Hepatocyte (in vitro differentiated cells): ENCODE data around the gene BCAS3. TPM values are rescaled to one million over a fixed set of nuclear protein-coding genes. Genes with fewer than 3 reads are reported as not detected.

Experiments
- DNase-seq: peaks from one replicate; pipeline ENCODE4 v3.0.0-alpha.2; 2016; ENCODE audit warnings: low spot score
- H2AFZ ChIP-seq: fragments of 200-600 bp; sonication (generic); 2 replicates; pipeline ENCODE4 v1.6.0; 2016; ENCODE audit warnings: antibody characterized with exemption, mild to moderate bottlenecking
- H3K27ac ChIP-seq: fragments of 200-600 bp; sonication (generic); 2 replicates; pipeline ENCODE4 v1.5.1; 2016; ENCODE audit warnings: mild to moderate bottlenecking
- H3K27me3 ChIP-seq: fragments of 200-600 bp; sonication (generic); 2 replicates; pipeline ENCODE4 v1.6.1; 2016
- H3K36me3 ChIP-seq: fragments of 200-600 bp; sonication (generic); replicated peaks from 2 replicates; pipeline ENCODE4 v1.5.1; 2016; ENCODE audit warnings: low read depth; ENCODE audit not compliant: insufficient read depth
- H3K4me1 ChIP-seq: fragments of 200-600 bp; sonication (generic); 2 replicates; pipeline ENCODE4 v1.5.1; 2016; ENCODE audit warnings: mild to moderate bottlenecking, moderate library complexity; ENCODE audit not compliant: insufficient read depth
- H3K4me2 ChIP-seq: fragments of 200-600 bp; sonication (generic); 2 replicates; pipeline ENCODE4 v1.6.0; 2016
- H3K4me3 ChIP-seq: fragments of 200-600 bp; sonication (generic); 2 replicates; pipeline ENCODE4 v1.5.1; 2016; ENCODE audit warnings: mild to moderate bottlenecking
- H3K79me2 ChIP-seq: fragments of 200-600 bp; sonication (generic); 2 replicates; pipeline ENCODE4 v1.6.0; 2017; ENCODE audit warnings: mild to moderate bottlenecking
- H3K9me2 ChIP-seq: fragments of 200-600 bp; sonication (generic); replicated peaks from 2 replicates; pipeline ENCODE4 v1.6.0; 2017; ENCODE audit warnings: mild to moderate bottlenecking; ENCODE audit not compliant: insufficient read depth
- H3K9me3 ChIP-seq: fragments of 200-600 bp; sonication (generic); 2 replicates; pipeline ENCODE4 v1.5.1; 2016; ENCODE audit warnings: low read depth, mild to moderate bottlenecking
- H4K20me1 ChIP-seq: fragments of 200-600 bp; sonication (generic); 2 replicates; pipeline ENCODE4 v1.6.0; 2016; ENCODE audit warnings: mild to moderate bottlenecking; ENCODE audit not compliant: insufficient read depth, poor library complexity, severe bottlenecking
- EZH2 ChIP-seq: fragments of 200-600 bp; sonication (generic); IDR thresholded peaks from 2 replicates; pipeline ENCODE4 v1.6.1; 2016; ENCODE audit warnings: antibody characterized with exemption, mild to moderate bottlenecking, borderline replicate concordance
- EZH2phosphoT487 ChIP-seq: fragments of 200-600 bp; sonication (generic); IDR thresholded peaks from one replicate; pipeline ENCODE4 v1.6.1; 2018; ENCODE audit warnings: antibody characterized with exemption, mild to moderate bottlenecking, low read depth, moderate library complexity; ENCODE audit not compliant: unreplicated experiment, severe bottlenecking
- WGBS: methylation state at CpG from one replicate; pipeline ENCODE4 v1.1.6; 2016; ENCODE audit warnings: low lambda C conversion rate; ENCODE audit errors: missing lambda C conversion rate; 5-methylcytosine and 5-hydroxymethylcytosine counted together
- polyA plus RNA-seq: library from polyadenylated mRNA; unstranded; fragments of >200 nt; fragmentation: Nextera tagmentation; extraction: Ambion mirVana; gene quantifications from 2 replicates; pipeline ENCODE4 v1.2.1, GENCODE V29; 2016
- total RNA-seq: library from RNA; depleted of rRNA; stranded (reverse); fragments of >200 nt; gene quantifications from 2 replicates; pipeline ENCODE4 v1.2.3, GENCODE V29; 2014
- TF ChIP-seq, protein P1 (sequence below): fragments of 200-600 bp; sonication (generic); IDR thresholded peaks from 2 replicates; pipeline ENCODE4 v1.5.1; 2016; ENCODE audit warnings: antibody characterized with exemption, mild to moderate bottlenecking; ENCODE audit not compliant: poor library complexity

BCAS3 gene
- total and polyA plus RNA-seq, 2 experiments from 2014 or later, result 16.5 to 58.8 TPM

DNA sequence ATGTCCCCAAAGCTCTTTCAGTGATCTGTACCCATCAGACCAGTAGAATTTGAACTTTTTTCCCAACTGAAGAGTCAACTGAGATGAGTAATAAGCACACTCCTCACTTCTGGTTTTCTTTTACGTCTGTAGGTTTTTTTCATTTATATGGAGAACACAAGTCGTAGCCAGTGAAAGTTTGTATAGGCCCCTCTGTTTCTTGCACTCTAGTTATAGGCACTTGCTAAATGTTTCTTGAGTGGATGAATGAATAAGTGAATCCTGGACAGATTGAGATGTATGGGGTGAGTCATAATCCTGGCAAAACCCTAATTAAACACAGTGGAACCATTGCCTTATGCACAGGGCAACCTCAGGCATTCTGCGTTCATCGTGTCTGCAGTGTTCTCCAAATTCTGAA lies 528.3 kb downstream of the BCAS3 start:
- H3K79me2 ChIP-seq, result no peaks in the 10 kb centered on the region
- H3K9me3 ChIP-seq, result no peaks in the 10 kb centered on the region
- no peak overlapping the region for H2AFZ ChIP-seq
- no peak overlapping the region for H3K4me3 ChIP-seq
- no peak for DNase-seq
- H3K27ac ChIP-seq, result no peak overlapping the region
- TF ChIP-seq, protein P1, sequence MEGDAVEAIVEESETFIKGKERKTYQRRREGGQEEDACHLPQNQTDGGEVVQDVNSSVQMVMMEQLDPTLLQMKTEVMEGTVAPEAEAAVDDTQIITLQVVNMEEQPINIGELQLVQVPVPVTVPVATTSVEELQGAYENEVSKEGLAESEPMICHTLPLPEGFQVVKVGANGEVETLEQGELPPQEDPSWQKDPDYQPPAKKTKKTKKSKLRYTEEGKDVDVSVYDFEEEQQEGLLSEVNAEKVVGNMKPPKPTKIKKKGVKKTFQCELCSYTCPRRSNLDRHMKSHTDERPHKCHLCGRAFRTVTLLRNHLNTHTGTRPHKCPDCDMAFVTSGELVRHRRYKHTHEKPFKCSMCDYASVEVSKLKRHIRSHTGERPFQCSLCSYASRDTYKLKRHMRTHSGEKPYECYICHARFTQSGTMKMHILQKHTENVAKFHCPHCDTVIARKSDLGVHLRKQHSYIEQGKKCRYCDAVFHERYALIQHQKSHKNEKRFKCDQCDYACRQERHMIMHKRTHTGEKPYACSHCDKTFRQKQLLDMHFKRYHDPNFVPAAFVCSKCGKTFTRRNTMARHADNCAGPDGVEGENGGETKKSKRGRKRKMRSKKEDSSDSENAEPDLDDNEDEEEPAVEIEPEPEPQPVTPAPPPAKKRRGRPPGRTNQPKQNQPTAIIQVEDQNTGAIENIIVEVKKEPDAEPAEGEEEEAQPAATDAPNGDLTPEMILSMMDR, result no peak
- no peak for TF ChIP-seq EZH2
- TF ChIP-seq EZH2phosphoT487, result no peak
- H3K36me3 ChIP-seq, result no peaks in the 10 kb centered on the region
- H4K20me1 ChIP-seq, result no peaks in the 10 kb centered on the region
- 79% methylated on average over 4 of the region's 4 CpGs for whole genome bisulfite sequencing
- H3K4me2 ChIP-seq, result no peak overlapping the region
- H3K27me3 ChIP-seq, result no peaks in the 10 kb centered on the region
- H3K9me2 ChIP-seq, result no peaks in the 10 kb centered on the region
- H3K4me1 ChIP-seq, result peaks cover 42% of the 10 kb centered on the region

DNA sequence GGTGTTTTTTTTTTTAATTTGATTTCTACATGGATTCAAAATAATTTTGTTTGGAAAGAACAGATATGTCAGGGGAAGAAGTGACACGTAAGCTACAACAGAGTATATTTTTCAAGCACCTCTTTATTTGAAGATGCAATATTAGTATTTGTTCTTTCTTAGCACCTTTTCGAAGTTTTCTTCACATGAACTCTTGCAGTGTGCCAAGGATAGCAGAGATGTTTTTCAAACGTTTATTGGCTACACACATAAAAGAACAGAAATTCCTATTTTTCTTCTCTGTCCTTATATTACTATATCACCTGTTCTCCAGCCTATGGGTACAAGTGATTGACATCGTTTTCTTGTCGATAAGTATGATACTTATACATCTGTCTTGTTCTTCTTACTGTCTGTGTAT lies 529.3 kb downstream of the BCAS3 start:
- WGBS, result 96% methylated on average over 5 of the region's 5 CpGs
- Histone ChIP-seq H3K27ac (no peak overlapping the region), H3K9me2 (no peaks in the 10 kb centered on the region)

DNA sequence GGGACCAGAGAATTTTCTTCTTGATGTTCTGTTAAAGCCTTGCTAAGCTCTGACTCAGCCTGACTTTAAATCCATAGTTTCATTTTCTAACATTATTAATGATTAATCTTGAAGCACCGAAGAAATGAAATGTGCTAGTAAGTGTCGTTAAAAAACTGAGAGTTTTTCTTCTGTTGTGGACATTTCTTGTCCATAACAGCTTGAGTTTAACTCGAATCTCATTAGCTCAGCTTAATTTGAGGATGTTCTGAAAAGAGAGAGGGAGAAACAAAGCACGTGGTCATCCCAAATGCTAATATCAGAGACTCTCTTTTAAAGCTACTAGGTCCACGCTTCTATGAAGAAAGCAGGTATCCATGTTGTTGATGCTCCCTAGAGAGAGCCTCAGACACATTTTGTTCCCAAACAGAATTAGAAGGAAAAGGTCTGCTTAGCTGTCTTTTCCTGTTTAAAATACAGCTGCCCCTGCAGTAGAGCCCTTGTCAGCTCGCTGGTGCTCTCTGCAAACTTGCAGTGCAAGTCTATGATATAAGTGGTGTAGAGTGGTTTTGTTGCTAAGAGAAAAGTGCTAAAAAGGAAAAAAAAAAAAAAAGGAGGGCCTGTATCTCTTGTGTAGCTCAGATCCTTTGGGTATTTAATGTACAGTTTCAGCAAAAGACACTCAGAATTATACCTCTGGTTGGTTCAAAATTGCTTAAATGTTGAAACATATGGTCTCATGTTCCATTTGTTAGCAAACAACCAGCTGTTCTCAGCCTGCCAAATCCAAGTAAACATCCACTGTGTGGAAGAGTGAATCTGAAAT lies 530.9 kb downstream of the BCAS3 start:
- peak overlapping the region; percentile 76 for H3K4me2 ChIP-seq

More for the DNA sequence above, 529.3 kb downstream of the BCAS3 start:
- no peak overlapping the region for H2AFZ ChIP-seq
- H3K4me1 ChIP-seq, result peaks cover 37% of the 10 kb centered on the region
- TF ChIP-seq, protein P1, result no peak
- TF ChIP-seq EZH2 (no peak), EZH2phosphoT487 (no peak)
- H3K79me2 ChIP-seq, result no peaks in the 10 kb centered on the region
- no peak for DNase-seq
- H4K20me1 ChIP-seq, result no peaks in the 10 kb centered on the region
- H3K36me3 ChIP-seq, result no peaks in the 10 kb centered on the region
- H3K27me3 ChIP-seq, result no peaks in the 10 kb centered on the region
- no peaks in the 10 kb centered on the region for H3K9me3 ChIP-seq
- no peak overlapping the region for H3K4me2 ChIP-seq
- H3K4me3 ChIP-seq, result no peak overlapping the region

More for the DNA sequence above, 530.9 kb downstream of the BCAS3 start:
- Histone ChIP-seq H4K20me1 (no peaks in the 10 kb centered on the region), H3K9me2 (no peaks in the 10 kb centered on the region), H3K27me3 (no peaks in the 10 kb centered on the region), H3K4me3 (peak overlapping the region; percentile 14), H3K4me1 (peaks cover 37% of the 10 kb centered on the region), H3K79me2 (no peaks in the 10 kb centered on the region), H2AFZ (peak overlapping the region; percentile 23), H3K36me3 (no peaks in the 10 kb centered on the region), H3K9me3 (no peaks in the 10 kb centered on the region), H3K27ac (peak overlapping the region; percentile 81)
- TF ChIP-seq EZH2phosphoT487 (no peak), EZH2 (no peak)
- TF ChIP-seq, protein P1, result no peak
- peak; percentile 26 for DNase-seq
- WGBS, result 26% methylated on average over 6 of the region's 6 CpGs
